GM13977 (cell line): ENCODE data around the gene ITIH5.
A peak's percentile ranks its signal among the peaks of the same experiment; 100 is the strongest.
"Not testable (repeated sequence)": the region's sequence is repeated elsewhere in the genome, so short reads cannot be mapped to it uniquely, and the experiment has no call there.

Experiments
- DNase-seq: peaks from one replicate; pipeline ENCODE4 v3.0.0; 2012; ENCODE audit warnings: low spot score
- CTCF ChIP-seq: IDR thresholded peaks from 2 replicates; pipeline ENCODE4 v1.5.1; 2012; ENCODE audit warnings: mild to moderate bottlenecking, control low read depth; ENCODE audit not compliant: insufficient read depth; ENCODE audit errors: extremely low read depth, missing control alignments
- in situ Hi-C: fragments of 300-500 bp; cut with MboI; formaldehyde crosslinking; loops from one replicate; pipeline ENCODE4 v1.12.0; 2022; ENCODE audit warnings: low sequenced_read_pairs, low pct_unique_long_range_greater_than_20kb, mixed read lengths, inconsistent platforms; ENCODE audit not compliant: unreplicated experiment

The ITIH5 gene

GRCh38 chr10:7700577-7701125, 33.9 kb upstream of the ITIH5 start:
- in situ Hi-C loops, result no loop called here
- no peak for DNase-seq
- no peak for TF ChIP-seq CTCF

- in situ Hi-C loops, result no loop called here
- DNase-seq, result no peak
- no peak for TF ChIP-seq CTCF
Observed at GRCh38 chr10:7697426-7697825, 30.7 kb upstream of the ITIH5 start.

GRCh38 chr10:7696545-7696944, 29.8 kb upstream of the ITIH5 start:
- TF ChIP-seq CTCF, result no peak
- DNase-seq, result no peak
- in situ Hi-C loops, result no loop called here

- in situ Hi-C loops, DNase-seq: not testable (repeated sequence)
Observed at GRCh38 chr10:7693194-7693593, 26.4 kb upstream of the ITIH5 start.

GRCh38 chr10:7692368-7692767, 25.6 kb upstream of the ITIH5 start:
- DNase-seq, in situ Hi-C loops: not testable (repeated sequence)

GRCh38 chr10:7690885-7691597, 24.3 kb upstream of the ITIH5 start:
- DNase-seq, in situ Hi-C loops: not testable (repeated sequence)

GRCh38 chr10:7689591-7689990, 22.8 kb upstream of the ITIH5 start:
- no peak for TF ChIP-seq CTCF
- no peak for DNase-seq
- in situ Hi-C loops, result no loop called here

GRCh38 chr10:7687228-7687907, 20.6 kb upstream of the ITIH5 start:
- in situ Hi-C loops, result no loop called here
- DNase-seq, result peak; percentile 76
- TF ChIP-seq CTCF, result peak; percentile 89
